Fibroblast of skin of scalp (primary cell): ENCODE data around the gene SLITRK3. TPM values are rescaled to one million over a fixed set of nuclear protein-coding genes. Genes with fewer than 3 reads are reported as not detected.

Experiments
- DNase-seq: peaks from one replicate; pipeline ENCODE4 v3.0.0-alpha.2; 2013
- polyA plus RNA-seq, 2 experiments: library from polyadenylated mRNA; unstranded; fragments of 120-200 nt; gene quantifications; one replicate each; pipeline ENCODE4 v1.2.1, GENCODE V29; 2013; ENCODE audit not compliant: insufficient read length in 2 of 2

SLITRK3 gene
- polyA plus RNA-seq (2013, experiment 1 of 2; ENCODE audit: insufficient read length): 0.06 TPM
- 0.14 TPM for polyA plus RNA-seq (2013, experiment 2 of 2; ENCODE audit: insufficient read length)

- DNase-seq: no peak
These were observed at the start of gene SLITRK3 for GRCh38 chr3:165195640-165196576. Gene SLITRK3 (minus strand): TSS chr3:165196384. CDS start chr3:165190830, 5,554 bp downstream.

GRCh38 chr3:165243597-165243996 is 47.4 kb upstream of the SLITRK3 start:
- DNase-seq: no peak

- peak; percentile 1 for DNase-seq
These were observed 37.5 kb upstream of the SLITRK3 start for GRCh38 chr3:165233501-165234195.

- DNase-seq: no peak
These were observed 29.4 kb upstream of the SLITRK3 start for GRCh38 chr3:165225604-165226003.

- DNase-seq: no peak
These were observed 21.6 kb upstream of the SLITRK3 start for GRCh38 chr3:165217739-165218138.

GRCh38 chr3:165212580-165212979 is 16.4 kb upstream of the SLITRK3 start:
- DNase-seq: no peak

- no peak for DNase-seq
These were observed 15.5 kb upstream of the SLITRK3 start for GRCh38 chr3:165211721-165212120.

- DNase-seq: no peak
These were observed 14.5 kb upstream of the SLITRK3 start for GRCh38 chr3:165210727-165211126.

GRCh38 chr3:165210132-165210531 is 13.9 kb upstream of the SLITRK3 start:
- DNase-seq: no peak

- peak; percentile 81 for DNase-seq
These were observed 10.5 kb upstream of the SLITRK3 start for GRCh38 chr3:165206454-165207266.

GRCh38 chr3:165204445-165204844 is 8.3 kb upstream of the SLITRK3 start:
- no peak for DNase-seq

- no peak for DNase-seq
These were observed 6.8 kb upstream of the SLITRK3 start for GRCh38 chr3:165202995-165203394.

GRCh38 chr3:165201964-165202363 is 5.8 kb upstream of the SLITRK3 start:
- no peak for DNase-seq

GRCh38 chr3:165197481-165197800 is 1.3 kb upstream of the SLITRK3 start:
- DNase-seq: no peak

- no peak for DNase-seq
These were observed 645 bp upstream of the SLITRK3 start for GRCh38 chr3:165196577-165197480.

GRCh38 chr3:165195241-165195639 is 944 bp downstream of the SLITRK3 start:
- no peak for DNase-seq

GRCh38 chr3:165194511-165195240 is 1.5 kb downstream of the SLITRK3 start:
- no peak for DNase-seq

- DNase-seq: no peak
These were observed 2.6 kb downstream of the SLITRK3 start for GRCh38 chr3:165193366-165194254.

GRCh38 chr3:165192610-165193192 is 3.5 kb downstream of the SLITRK3 start:
- DNase-seq: no peak
